DMS114 treated with DMSO at 0.1 percent for 48 hours (cell line): ENCODE measurements around the gene CD58.

Experiments used
- DNase-seq: peaks from one replicate; lab custom pipeline; 2025; ENCODE audit not compliant: unreplicated experiment; lab: John Stamatoyannopoulos, UW

Gene CD58

GRCh38 chr1:116546354-116546977 lies 24.4 kb downstream of the CD58 start:
- DNase-seq, result no peak

DNA sequence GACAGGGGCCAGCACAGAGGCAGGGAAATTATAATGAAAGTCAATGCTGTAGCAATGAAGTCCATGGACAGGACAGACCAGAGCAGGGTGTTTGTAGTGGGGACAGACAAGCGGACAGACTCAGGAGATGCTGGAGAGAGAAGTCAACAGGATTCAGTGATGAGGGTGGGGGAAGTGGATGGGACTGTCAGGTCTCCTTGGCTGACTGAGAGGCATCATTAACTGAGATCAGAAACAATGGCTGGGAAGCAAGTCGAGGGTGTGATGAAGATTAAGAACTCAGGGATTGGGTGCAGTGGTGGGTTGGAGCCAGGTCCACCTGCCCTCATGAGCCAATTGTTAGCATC lies 25.5 kb downstream of the CD58 start:
- no peak for DNase-seq

- DNase-seq, result no peak
Measured at GRCh38 chr1:116544588-116545358, 26.1 kb downstream of the CD58 start.

- DNase-seq, result no peak
Measured at GRCh38 chr1:116540088-116540487, 30.7 kb downstream of the CD58 start.

- DNase-seq, result no peak
Measured at GRCh38 chr1:116538544-116538943, 32.3 kb downstream of the CD58 start.

GRCh38 chr1:116537898-116538297 lies 32.9 kb downstream of the CD58 start:
- no peak for DNase-seq

DNA sequence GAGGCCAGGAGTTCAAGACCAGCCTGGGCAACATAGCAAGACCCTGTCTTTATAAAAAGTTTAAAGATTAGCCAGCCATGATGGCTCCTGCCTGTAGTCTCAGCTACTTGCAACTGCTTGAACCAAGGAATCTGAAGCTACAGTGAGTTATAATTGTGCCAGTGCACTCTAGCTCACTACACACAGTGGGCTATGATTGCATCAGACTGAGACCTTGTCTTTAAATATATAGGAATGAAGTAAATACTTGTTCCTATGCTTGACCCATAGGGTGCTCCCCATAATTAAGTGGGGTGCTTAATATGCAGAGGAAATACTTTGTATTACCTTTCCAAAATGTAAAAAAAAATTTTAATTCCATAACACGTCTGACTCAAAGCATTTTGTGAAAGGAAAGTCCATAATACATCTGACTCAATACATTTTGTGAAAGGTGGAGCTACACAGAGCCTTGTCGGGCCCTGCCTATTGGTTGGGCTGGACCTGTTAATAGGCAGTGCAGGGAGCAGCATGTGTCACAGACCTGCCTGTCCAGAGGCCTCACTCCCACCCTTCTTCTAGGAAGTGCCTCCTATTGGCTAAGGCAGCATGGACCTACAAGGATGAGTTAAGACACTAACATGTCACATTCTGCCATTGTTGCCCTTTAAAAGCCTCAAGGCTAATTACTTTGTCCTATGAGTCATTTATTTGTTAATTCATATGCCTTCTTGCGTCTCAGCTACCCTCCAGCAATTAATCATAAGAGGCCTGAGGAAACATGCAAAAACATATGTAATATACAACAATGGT lies 33.6 kb downstream of the CD58 start:
- no peak for DNase-seq

GRCh38 chr1:116534014-116534739 lies 36.6 kb downstream of the CD58 start:
- no peak for DNase-seq

DNA sequence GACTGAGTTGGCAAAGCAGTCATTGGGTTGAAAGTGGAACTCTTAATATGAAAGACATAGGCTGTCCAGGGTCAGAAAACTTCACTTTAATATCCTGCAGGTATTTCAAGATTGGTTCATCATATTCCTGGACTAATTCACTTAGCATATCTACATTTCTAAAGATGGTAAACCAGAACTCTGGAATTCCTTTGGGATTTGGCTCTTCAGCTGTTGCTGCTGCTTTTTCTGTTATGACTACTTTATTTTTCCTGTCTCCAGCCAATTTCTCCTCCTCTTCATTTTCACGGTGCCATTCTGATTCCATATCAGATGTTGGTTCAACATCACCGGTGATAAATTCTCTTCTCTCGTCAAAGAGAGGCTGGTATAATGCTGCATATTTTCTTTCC lies 37.4 kb downstream of the CD58 start:
- DNase-seq, result no peak

DNA sequence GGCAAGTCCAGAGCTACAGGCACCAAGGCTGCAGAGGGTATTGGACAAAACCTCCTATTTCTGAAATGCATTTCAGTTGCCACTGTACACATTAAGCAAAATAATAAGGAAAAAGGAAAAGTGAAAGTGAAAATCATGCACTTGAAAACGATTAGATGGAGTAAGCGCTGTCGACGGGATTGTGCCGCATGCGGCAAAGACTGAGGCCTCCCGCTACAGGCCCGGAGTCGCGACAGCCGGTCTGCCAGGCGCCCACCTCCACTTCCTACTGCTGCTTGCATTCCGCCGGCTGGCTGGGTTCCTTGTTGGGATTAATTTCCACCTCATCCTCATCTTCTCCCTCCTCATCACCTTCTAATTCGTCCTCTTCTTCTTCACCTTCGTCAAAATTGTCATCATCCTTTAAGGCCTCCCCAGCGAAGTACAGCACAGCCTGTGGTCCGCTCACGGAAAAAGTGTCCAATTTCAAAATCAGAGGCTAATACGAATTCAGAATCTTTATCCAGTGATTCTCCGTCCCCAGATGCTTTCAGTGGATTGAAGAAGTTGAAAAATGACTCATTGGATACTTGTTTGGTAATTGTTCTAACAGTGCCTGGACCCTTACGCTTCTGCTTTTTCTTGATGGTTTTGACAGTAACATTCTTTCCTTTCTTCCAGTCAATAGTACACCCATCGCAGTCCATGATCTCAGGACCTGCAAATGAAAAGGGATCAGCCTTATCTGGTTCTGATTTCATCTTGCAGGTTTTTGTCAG lies 38.0 kb downstream of the CD58 start:
- DNase-seq, result no peak

DNA sequence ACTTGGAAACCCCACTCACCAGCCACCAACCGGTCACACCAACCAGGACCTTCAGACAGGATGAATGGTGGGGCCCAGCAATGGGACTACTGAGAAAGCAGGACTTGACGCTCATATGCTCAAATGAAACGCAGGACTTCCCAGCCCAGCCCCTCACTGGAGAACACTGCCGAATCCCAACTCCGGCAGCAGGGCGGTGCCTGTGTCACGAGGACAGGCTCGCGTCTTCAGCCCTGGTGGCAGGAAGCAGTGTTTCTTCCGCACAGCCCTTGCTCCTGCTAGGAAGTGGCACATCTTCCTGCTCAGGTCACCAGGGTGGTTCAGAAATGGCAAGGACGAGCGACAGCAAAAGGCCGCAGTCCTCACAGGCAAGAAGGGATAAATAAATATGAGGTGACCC lies 38.9 kb downstream of the CD58 start:
- DNase-seq, result no peak

DNA sequence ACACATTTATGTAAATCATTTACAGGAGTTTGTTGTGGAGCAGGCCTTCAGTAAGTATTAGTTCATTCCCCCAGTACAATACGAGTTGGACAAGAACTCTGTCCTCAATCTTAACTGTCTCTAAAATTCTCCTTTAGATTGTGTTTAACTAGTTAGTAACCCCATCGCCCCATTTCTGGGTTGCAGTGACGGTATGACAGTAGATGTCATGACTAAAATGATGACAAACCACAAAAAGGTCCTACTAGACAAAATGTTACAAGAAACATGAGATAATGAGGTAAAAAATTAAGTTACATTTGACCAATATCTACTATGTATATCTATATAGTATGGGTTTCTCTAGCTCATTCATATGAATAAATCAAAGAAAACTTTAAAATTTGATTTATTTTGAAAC lies 41.1 kb downstream of the CD58 start:
- no peak for DNase-seq

DNA sequence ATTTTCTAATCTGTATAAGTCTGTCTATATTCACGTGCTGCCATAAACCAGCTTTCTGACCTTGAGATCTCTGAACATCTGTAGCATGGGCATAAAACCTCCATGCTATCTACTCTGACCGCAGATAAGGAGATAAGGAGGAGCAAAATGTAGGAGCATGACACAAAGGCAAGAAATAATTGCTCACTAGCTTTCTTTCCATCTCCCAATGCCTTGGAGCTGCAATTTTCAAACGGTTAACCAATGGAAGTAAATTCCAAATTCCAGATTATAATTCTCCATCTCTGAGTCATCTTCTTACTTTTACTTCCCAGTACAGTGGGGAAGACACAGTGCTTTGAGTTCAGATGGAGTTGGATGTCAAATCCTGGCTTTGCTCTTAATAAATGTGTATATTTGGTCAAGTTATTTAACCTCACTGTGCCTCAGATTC lies 41.6 kb downstream of the CD58 start:
- no peak for DNase-seq

- DNase-seq, result no peak
Measured at GRCh38 chr1:116528329-116529083, 42.3 kb downstream of the CD58 start.

DNA sequence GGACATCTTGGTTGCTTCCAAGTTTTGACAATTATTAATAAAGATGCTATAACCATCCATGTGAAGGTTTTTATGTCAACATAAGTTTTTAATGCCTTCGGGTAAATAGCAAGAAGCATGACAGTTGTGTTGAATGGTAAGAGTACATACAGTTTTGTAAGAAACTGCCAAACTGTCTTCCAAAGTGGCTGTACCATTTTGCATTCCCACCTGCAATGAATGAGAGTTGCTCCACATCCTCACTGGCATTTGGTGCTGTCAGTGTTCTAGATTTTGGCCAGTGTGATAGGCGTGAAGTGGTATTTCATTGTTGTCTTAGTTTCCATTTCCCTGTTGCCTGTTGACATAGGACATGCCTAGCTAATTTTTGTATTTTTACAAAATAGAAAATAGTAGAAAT lies 45.4 kb downstream of the CD58 start:
- no peak for DNase-seq

GRCh38 chr1:116521186-116521585 lies 49.6 kb downstream of the CD58 start:
- no peak for DNase-seq

DNA sequence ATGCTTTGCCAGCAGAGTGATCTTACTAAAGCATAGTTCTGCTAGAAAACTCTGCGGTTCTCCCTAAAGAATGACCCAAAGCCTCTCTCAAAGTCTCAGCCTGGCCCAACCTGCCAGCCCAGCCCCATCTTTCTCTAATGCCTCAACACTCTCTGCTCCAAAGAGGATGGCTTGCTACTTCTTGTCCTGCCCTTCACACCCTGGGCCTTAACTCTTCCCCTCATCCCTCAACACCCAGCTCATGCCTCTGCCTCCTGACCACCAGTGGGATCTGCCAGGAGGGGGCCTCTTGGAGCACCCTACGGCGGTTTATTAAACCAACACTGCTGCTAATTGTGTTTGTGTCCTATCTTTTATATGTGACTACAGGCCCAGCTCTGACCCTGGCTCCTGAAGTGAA lies 52.4 kb downstream of the CD58 start:
- DNase-seq, result no peak

- no peak for DNase-seq
Measured at GRCh38 chr1:116516631-116517030, 54.2 kb downstream of the CD58 start.

DNA sequence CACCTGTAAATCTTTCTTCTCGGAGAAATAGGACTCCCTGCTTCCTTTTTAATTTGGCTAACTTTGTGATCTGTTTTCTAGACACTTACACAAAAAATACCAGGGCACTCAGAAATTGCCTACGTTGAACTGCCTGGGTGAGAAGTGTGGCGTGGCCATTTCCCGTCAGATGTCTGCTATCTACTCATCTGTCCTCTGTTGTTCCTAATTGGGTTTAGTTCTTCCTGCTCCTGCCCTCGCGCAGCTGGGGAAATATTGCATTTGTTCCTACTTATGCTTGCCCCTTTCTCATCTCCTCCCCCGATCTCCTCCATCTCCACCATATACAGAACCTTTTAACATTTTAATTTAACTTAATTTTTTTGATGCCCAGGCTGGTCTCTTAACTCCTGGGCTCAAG lies 55.1 kb downstream of the CD58 start:
- no peak for DNase-seq
